Measurements from ENCODE around the gene TDRD15.
"Not testable (repeated sequence)": the region's sequence is repeated elsewhere in the genome, so short reads cannot be mapped to it uniquely, and the experiment has no call there.

TDRD15 gene

GRCh38 chr2:21123473-21124393, at the start of gene TDRD15:
Gene TDRD15, plus strand, starts transcription at chr2:21123968. Its CDS starts 13,500 bp downstream, at chr2:21137468.
- DNase-seq: no peak

- DNase-seq: no peak
Measured at GRCh38 chr2:21078296-21078695, 45.5 kb upstream of the TDRD15 start.

- no peak for DNase-seq
Measured at GRCh38 chr2:21083482-21083881, 40.3 kb upstream of the TDRD15 start.

GRCh38 chr2:21084401-21084800, 39.4 kb upstream of the TDRD15 start:
- no peak for DNase-seq

- no peak for DNase-seq
Measured at GRCh38 chr2:21092308-21092869, 31.4 kb upstream of the TDRD15 start.

- no peak for DNase-seq
Measured at GRCh38 chr2:21095178-21095577, 28.6 kb upstream of the TDRD15 start.

- DNase-seq: no peak
Measured at GRCh38 chr2:21095714-21096113, 28.1 kb upstream of the TDRD15 start.

- DNase-seq: no peak
Measured at GRCh38 chr2:21096458-21096857, 27.3 kb upstream of the TDRD15 start.

GRCh38 chr2:21097331-21097730, 26.4 kb upstream of the TDRD15 start:
- DNase-seq: no peak

- no peak for DNase-seq
Measured at GRCh38 chr2:21098294-21098693, 25.5 kb upstream of the TDRD15 start.

- DNase-seq: no peak
Measured at GRCh38 chr2:21099281-21099907, 24.4 kb upstream of the TDRD15 start.

- DNase-seq: not testable (repeated sequence)
Measured at GRCh38 chr2:21101514-21102155, 22.1 kb upstream of the TDRD15 start.

- DNase-seq: no peak
Measured at GRCh38 chr2:21102356-21102755, 21.4 kb upstream of the TDRD15 start.

- peak; percentile 91 for DNase-seq
Measured at GRCh38 chr2:21103274-21103891, 20.4 kb upstream of the TDRD15 start.

- DNase-seq: no peak
Measured at GRCh38 chr2:21104030-21104660, 19.6 kb upstream of the TDRD15 start.

- no peak for DNase-seq
Measured at GRCh38 chr2:21111012-21111411, 12.8 kb upstream of the TDRD15 start.

GRCh38 chr2:21117688-21118087, 6.1 kb upstream of the TDRD15 start:
- DNase-seq: no peak

- peak; percentile 36 for DNase-seq
Measured at GRCh38 chr2:21118302-21118920, 5.4 kb upstream of the TDRD15 start.

- no peak for DNase-seq
Measured at GRCh38 chr2:21131861-21132260, 8.1 kb downstream of the TDRD15 start.

- DNase-seq: no peak
Measured at GRCh38 chr2:21135585-21135984, 11.8 kb downstream of the TDRD15 start.

GRCh38 chr2:21142149-21142548, 18.4 kb downstream of the TDRD15 start:
- DNase-seq: no peak

- no peak for DNase-seq
Measured at GRCh38 chr2:21146638-21147037, 22.9 kb downstream of the TDRD15 start.

Data from NCI-H1105 (cell line).